Ishikawa (cell line): ENCODE results near the gene JUNB.

Source experiments
- CEBPB ChIP-seq: IDR thresholded peaks from 2 replicates; pipeline ENCODE4 v1.6.1; 2012
- CREB1 ChIP-seq: IDR thresholded peaks from 2 replicates; pipeline ENCODE4 v1.6.1; 2012; ENCODE audit warnings: low read depth
- EGR1 ChIP-seq: IDR thresholded peaks from 2 replicates; pipeline ENCODE4 v1.6.1; 2012
- EP300 ChIP-seq: IDR thresholded peaks from 2 replicates; pipeline ENCODE4 v1.6.1; 2012; ENCODE audit warnings: borderline replicate concordance
- FOXM1 ChIP-seq: IDR thresholded peaks from 2 replicates; pipeline ENCODE4 v1.6.1; 2012; ENCODE audit warnings: low read depth, borderline replicate concordance
- NFIC ChIP-seq: IDR thresholded peaks from 2 replicates; pipeline ENCODE4 v1.6.1; 2012
- RAD21 ChIP-seq: IDR thresholded peaks from 2 replicates; pipeline ENCODE4 v1.6.1; 2012; ENCODE audit warnings: low read depth
- TAF1 ChIP-seq: IDR thresholded peaks from 2 replicates; pipeline ENCODE4 v1.6.1; 2012; ENCODE audit warnings: low read depth, mild to moderate bottlenecking
- TCF12 ChIP-seq: IDR thresholded peaks from 2 replicates; pipeline ENCODE4 v1.6.1; 2012; ENCODE audit warnings: low read depth
- TEAD4 ChIP-seq: IDR thresholded peaks from 2 replicates; pipeline ENCODE4 v1.6.1; 2012
- YY1 ChIP-seq: IDR thresholded peaks from 2 replicates; pipeline ENCODE4 v1.6.1; 2012; ENCODE audit warnings: low read depth
- ZBTB7A ChIP-seq: IDR thresholded peaks from 2 replicates; pipeline ENCODE4 v1.6.1; 2012; ENCODE audit warnings: low read depth
- TF ChIP-seq, protein P1 (sequence below): IDR thresholded peaks from 2 replicates; pipeline ENCODE4 v1.6.1; 2012
- TF ChIP-seq, protein P2 (sequence below): IDR thresholded peaks from 2 replicates; pipeline ENCODE4 v1.6.1; 2012
- TF ChIP-seq, protein P3 (sequence below): IDR thresholded peaks from 2 replicates; pipeline ENCODE4 v1.6.1; 2012; ENCODE audit warnings: low read depth, mild to moderate bottlenecking

JUNB gene

DNA sequence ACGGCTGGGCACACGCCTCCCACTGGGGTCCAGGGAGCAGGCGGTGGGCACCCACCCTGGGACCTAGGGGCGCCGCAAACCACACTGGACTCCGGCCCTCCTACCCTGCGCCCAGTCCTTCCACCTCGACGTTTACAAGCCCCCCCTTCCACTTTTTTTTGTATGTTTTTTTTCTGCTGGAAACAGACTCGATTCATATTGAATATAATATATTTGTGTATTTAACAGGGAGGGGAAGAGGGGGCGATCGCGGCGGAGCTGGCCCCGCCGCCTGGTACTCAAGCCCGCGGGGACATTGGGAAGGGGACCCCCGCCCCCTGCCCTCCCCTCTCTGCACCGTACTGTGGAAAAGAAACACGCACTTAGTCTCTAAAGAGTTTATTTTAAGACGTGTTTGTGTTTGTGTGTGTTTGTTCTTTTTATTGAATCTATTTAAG lies 1.6 kb downstream of the JUNB start:
- TF ChIP-seq CREB1, result no peak
- TF ChIP-seq TAF1, result no peak
- TF ChIP-seq, protein P1, sequence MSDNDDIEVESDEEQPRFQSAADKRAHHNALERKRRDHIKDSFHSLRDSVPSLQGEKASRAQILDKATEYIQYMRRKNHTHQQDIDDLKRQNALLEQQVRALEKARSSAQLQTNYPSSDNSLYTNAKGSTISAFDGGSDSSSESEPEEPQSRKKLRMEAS, result no peak
- TF ChIP-seq ZBTB7A, result 0 out of 2 replicates have a peak, but pooled peaks have one; percentile 64
- no peak for TF ChIP-seq RAD21
- no peak for TF ChIP-seq TCF12
- TF ChIP-seq NFIC, result no peak
- TF ChIP-seq, protein P2, sequence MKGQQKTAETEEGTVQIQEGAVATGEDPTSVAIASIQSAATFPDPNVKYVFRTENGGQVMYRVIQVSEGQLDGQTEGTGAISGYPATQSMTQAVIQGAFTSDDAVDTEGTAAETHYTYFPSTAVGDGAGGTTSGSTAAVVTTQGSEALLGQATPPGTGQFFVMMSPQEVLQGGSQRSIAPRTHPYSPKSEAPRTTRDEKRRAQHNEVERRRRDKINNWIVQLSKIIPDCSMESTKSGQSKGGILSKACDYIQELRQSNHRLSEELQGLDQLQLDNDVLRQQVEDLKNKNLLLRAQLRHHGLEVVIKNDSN, result no peak
- no peak for TF ChIP-seq TEAD4

DNA sequence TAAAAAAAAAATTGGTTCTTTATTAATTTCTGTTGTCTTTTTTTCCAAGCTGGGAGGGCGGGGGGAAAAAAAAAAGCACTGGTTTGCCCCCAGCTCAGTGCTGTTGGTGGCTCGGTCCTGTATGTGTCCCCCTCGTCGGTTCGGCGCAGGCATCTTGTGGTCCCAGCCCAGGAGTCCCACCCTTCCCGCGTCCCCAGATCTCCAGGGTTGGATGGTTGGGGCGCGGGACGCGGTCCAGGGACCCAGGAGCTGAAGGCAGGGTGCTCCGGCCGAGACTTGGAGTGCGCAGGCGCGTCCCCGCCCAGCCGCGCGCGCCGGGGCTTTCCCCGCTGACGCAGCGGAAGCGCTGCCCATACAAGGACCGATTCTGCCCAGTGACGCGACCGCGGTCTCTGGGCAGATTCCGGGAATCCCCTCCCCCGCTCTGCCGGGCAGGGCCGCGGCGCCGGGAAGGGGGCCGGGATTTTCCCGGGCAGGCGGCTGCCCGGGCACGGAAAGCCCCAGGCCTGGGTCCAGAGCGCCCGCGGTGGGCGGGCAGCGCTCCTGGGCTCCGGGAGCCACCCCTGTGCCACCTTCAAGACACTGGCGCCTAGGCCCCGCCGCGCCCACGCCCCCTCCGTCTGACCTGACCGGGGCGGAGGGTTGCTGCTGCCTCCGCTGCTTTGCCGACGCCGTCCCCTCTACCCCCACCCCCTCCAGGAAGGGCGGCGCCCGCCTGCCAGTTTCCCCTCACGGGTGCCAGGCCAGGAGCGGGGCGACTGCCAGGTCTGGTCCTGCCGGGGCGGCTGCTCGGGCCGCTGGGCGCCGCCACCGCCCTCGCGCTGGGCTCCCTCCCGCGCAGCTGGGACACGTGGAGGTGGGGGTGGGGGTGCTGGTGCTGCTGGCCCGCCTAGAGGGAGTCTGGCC lies 2.3 kb downstream of the JUNB start:
- no peak for TF ChIP-seq CEBPB
- peak; percentile 58 for TF ChIP-seq EGR1
- 0 out of 2 replicates have a peak, but pooled peaks have one; percentile 7 for TF ChIP-seq RAD21
- TF ChIP-seq NFIC, result peak; percentile 41
- TF ChIP-seq EP300, result peak; percentile 44; the same call in 1 of the 2 replicates
- no peak for TF ChIP-seq FOXM1
- TF ChIP-seq TCF12, result peak; percentile 70; the same call in 1 of the 2 replicates
- TF ChIP-seq CREB1, result peak; percentile 87
- peak; percentile 71 for TF ChIP-seq TEAD4
- TF ChIP-seq YY1, result 0 out of 2 replicates have a peak, but pooled peaks have one; percentile 20
- TF ChIP-seq TAF1, result peak; percentile 65; the same call in 1 of the 2 replicates
- TF ChIP-seq, protein P1, result peak; percentile 97
- peak; percentile 89 for TF ChIP-seq ZBTB7A
- TF ChIP-seq, protein P3, sequence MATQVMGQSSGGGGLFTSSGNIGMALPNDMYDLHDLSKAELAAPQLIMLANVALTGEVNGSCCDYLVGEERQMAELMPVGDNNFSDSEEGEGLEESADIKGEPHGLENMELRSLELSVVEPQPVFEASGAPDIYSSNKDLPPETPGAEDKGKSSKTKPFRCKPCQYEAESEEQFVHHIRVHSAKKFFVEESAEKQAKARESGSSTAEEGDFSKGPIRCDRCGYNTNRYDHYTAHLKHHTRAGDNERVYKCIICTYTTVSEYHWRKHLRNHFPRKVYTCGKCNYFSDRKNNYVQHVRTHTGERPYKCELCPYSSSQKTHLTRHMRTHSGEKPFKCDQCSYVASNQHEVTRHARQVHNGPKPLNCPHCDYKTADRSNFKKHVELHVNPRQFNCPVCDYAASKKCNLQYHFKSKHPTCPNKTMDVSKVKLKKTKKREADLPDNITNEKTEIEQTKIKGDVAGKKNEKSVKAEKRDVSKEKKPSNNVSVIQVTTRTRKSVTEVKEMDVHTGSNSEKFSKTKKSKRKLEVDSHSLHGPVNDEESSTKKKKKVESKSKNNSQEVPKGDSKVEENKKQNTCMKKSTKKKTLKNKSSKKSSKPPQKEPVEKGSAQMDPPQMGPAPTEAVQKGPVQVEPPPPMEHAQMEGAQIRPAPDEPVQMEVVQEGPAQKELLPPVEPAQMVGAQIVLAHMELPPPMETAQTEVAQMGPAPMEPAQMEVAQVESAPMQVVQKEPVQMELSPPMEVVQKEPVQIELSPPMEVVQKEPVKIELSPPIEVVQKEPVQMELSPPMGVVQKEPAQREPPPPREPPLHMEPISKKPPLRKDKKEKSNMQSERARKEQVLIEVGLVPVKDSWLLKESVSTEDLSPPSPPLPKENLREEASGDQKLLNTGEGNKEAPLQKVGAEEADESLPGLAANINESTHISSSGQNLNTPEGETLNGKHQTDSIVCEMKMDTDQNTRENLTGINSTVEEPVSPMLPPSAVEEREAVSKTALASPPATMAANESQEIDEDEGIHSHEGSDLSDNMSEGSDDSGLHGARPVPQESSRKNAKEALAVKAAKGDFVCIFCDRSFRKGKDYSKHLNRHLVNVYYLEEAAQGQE, result no peak; the same call in 1 of the 2 replicates
- TF ChIP-seq, protein P2, result peak; percentile 78

DNA sequence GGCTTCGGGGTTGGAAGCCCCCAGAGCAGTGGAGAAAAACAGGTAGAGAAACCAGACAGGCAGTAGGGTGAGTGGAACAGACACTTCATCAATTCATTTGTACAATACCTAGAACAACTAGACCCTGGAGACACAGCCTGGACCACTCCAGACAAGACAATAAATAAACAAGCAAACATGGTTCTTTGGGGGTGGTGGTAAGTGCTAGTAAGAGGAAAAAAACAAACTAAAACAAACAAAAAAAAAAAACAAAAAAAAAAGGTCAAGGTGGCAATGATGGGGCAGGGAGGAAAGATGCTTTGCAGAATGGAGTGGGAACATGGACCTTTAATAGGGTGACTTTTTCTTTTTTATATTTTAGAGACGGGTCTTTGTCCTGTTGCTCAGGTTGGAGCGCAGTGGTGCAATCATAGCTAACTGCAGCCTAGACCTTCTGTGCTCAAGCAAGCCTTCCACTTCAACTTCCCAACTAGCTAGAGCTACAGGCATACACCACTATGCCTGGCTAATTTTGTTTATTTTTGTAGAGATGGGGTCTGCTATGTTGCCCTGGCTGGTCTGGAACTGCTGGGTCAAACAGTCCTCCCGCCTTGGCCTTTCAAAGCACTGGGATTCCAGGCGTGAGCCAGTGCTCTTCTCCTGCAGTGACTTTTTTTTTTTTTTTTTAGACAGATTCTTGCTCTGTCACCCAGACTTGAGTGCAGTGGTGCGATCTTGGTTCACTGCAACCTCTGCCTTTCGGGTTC lies 3.1 kb downstream of the JUNB start:
- TF ChIP-seq YY1 (no peak), TCF12 (no peak), EGR1 (no peak), EP300 (no peak), CREB1 (no peak), RAD21 (no peak), ZBTB7A (no peak)
- TF ChIP-seq, protein P2, result no peak
- TF ChIP-seq, protein P1, result no peak

DNA sequence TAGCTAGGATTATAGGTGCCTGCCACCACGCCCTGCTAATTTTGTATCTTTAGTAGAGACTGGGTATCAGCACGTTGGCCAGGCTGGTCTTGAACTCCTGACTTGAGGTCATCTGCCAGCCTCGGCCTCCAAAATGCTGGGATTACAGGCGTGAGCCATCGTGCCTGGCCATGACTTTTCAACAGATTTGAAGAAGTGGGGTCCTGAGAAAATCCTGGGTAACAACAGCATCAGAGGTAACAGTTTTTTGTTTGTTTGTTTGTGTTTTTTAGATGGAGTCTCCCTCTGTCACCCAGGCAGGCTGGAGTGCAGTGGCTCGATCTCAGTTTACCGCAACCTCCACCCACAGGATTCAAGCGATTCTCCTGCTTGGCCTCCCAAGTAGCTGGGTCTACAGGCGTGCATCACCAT lies 3.7 kb downstream of the JUNB start:
- TF ChIP-seq CREB1 (no peak), ZBTB7A (no peak), EGR1 (no peak), EP300 (no peak), FOXM1 (no peak), TAF1 (no peak), NFIC (no peak), YY1 (no peak), CEBPB (no peak), TEAD4 (no peak)
- TF ChIP-seq, protein P3, result no peak
- TF ChIP-seq, protein P2, result no peak
- TF ChIP-seq, protein P1, result no peak
